Upper lobe of left lung (tissue), 4 donors: Measurements from ENCODE around the gene BCAS1.

Experiments
- POLR2A ChIP-seq, 4 donors: fragments of 450-650 bp; IDR thresholded peaks; one replicate each; pipeline ENCODE4 v1.5.1; 2016 to 2017; ENCODE audit warnings: antibody characterized with exemption in 4 of 4, mild to moderate bottlenecking in 2 of 4
- TF ChIP-seq, protein P1 (sequence below), 6 experiments: fragments of 450-650 bp in 4 of 6; fragments of 200-600 bp in 2 of 6; sonication (generic) in 2 of 6; IDR thresholded peaks; one replicate each; pipeline ENCODE4 v1.5.1; 2016 to 2019; ENCODE audit warnings: antibody characterized with exemption in 6 of 6

- TF ChIP-seq, protein P1, sequence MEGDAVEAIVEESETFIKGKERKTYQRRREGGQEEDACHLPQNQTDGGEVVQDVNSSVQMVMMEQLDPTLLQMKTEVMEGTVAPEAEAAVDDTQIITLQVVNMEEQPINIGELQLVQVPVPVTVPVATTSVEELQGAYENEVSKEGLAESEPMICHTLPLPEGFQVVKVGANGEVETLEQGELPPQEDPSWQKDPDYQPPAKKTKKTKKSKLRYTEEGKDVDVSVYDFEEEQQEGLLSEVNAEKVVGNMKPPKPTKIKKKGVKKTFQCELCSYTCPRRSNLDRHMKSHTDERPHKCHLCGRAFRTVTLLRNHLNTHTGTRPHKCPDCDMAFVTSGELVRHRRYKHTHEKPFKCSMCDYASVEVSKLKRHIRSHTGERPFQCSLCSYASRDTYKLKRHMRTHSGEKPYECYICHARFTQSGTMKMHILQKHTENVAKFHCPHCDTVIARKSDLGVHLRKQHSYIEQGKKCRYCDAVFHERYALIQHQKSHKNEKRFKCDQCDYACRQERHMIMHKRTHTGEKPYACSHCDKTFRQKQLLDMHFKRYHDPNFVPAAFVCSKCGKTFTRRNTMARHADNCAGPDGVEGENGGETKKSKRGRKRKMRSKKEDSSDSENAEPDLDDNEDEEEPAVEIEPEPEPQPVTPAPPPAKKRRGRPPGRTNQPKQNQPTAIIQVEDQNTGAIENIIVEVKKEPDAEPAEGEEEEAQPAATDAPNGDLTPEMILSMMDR (IDR thresholded peaks at IDR 0.05): no peak
- no peak for TF ChIP-seq POLR2A (IDR thresholded peaks at IDR 0.05)
Measured at GRCh38 chr20:53905820-53906191, 164.6 kb downstream of the BCAS1 start.
